ENCODE data around the gene MOB2.
A peak's percentile ranks its signal among the peaks of the same experiment; 100 is the strongest.

Gene MOB2

GRCh38 chr11:1453611-1454034, 33.0 kb downstream of the MOB2 start:
- no peak for DNase-seq (ENCODE audit: low read depth)
- H3K4me3 ChIP-seq (ENCODE audit: low read length): no peak overlapping the region
- TF ChIP-seq CTCF (conservative IDR thresholded peaks at IDR 0.05; ENCODE audit: low read depth, low read length): peak; percentile 55

GRCh38 chr11:1452744-1453143, 33.8 kb downstream of the MOB2 start:
- TF ChIP-seq CTCF (conservative IDR thresholded peaks at IDR 0.05; ENCODE audit: low read depth, low read length): no peak
- H3K4me3 ChIP-seq (ENCODE audit: low read length): no peak overlapping the region
- no peak for DNase-seq (ENCODE audit: low read depth)

- no peak for DNase-seq (ENCODE audit: low read depth)
- no peak for TF ChIP-seq CTCF (conservative IDR thresholded peaks at IDR 0.05; ENCODE audit: low read depth, low read length)
- H3K4me3 ChIP-seq (ENCODE audit: low read length): no peak overlapping the region
Measured at GRCh38 chr11:1451781-1452470, 34.7 kb downstream of the MOB2 start.

- no peak overlapping the region for H3K4me3 ChIP-seq (ENCODE audit: low read length)
- no peak for TF ChIP-seq CTCF (conservative IDR thresholded peaks at IDR 0.05; ENCODE audit: low read depth, low read length)
- no peak for DNase-seq (ENCODE audit: low read depth)
Measured at GRCh38 chr11:1450949-1451710, 35.4 kb downstream of the MOB2 start.

GRCh38 chr11:1450344-1450875, 36.2 kb downstream of the MOB2 start:
- no peak for DNase-seq (ENCODE audit: low read depth)
- H3K4me3 ChIP-seq (ENCODE audit: low read length): no peak overlapping the region
- no peak for TF ChIP-seq CTCF (conservative IDR thresholded peaks at IDR 0.05; ENCODE audit: low read depth, low read length)

GRCh38 chr11:1449490-1450243, 36.9 kb downstream of the MOB2 start:
- TF ChIP-seq CTCF (conservative IDR thresholded peaks at IDR 0.05; ENCODE audit: low read depth, low read length): no peak
- H3K4me3 ChIP-seq (ENCODE audit: low read length): no peak overlapping the region
- no peak for DNase-seq (ENCODE audit: low read depth)
